Heart left ventricle (tissue), 13 donors: ENCODE data around the gene DBN1.

Experiments used
- CTCF ChIP-seq, 12 donors: fragments of 200-600 bp; sonication (generic) in 4 of 12; IDR thresholded peaks; one replicate each; pipeline versions ENCODE4 v1.5.0 to v1.8.0; 2018 to 2022; ENCODE audit warnings: antibody characterized with exemption in 12 of 12, mild to moderate bottlenecking in 5 of 12
- POLR2A ChIP-seq, 2 donors: fragments of 450-650 bp; IDR thresholded peaks; one replicate each; pipeline ENCODE4 v1.6.1; 2017; ENCODE audit warnings: antibody characterized with exemption in 2 of 2, mild to moderate bottlenecking in 2 of 2, moderate library complexity in 2 of 2
- donor health status: ischemic (EF 13 %, LVEDD 7.1; RV severe dilation, severe dysfunction).
- donor health status: DM: no; HTN: yes; CAD: no.
- donor health status: DM: no; HTN: no; CAD: no.
- donor health status: ischemic (EF 25% LVEDD 6.9; RV normal size, moderate dysfunction).
- donor health status: ischemic (EF 25% LVEDD 5.7; RV mildly dilated, moderate dysfunction).
- donor health status: ischemic (EF 35%, LVEDD 5.7; RV mildly dilated, moderate dysfunction).
- donor health status: nonischemic (EF 11% LVEDD 7.7; RV severe dilation, severe dysfunction).
- donor health status: DM: yes; HTN: yes; CAD: no.
- donor health status: PGD.
- donor health status: ischemic (EF 29% LVEDD 5.4; RV normal size, mild dysfunction).
- donor health status: nonischemic (EF 23%, LVEDD 6.1; RV moderate dilation, normal function).

GRCh38 chr5:177474846-177475562 lies 1.6 kb upstream of the DBN1 start:
- TF ChIP-seq CTCF (IDR thresholded peaks at IDR 0.05) (no peak), POLR2A (IDR thresholded peaks at IDR 0.05) (no peak)
